IMR-90 (cell line): ENCODE measurements around the gene TEX13A. TPM values are rescaled to one million over a fixed set of nuclear protein-coding genes. Genes with fewer than 3 reads are reported as not detected.

ENCODE experiments used
- ATAC-seq: fragments of 200-7000 bp; cut with Tn5 transposase; 2 replicates; pipeline ENCODE4 v1.9.1; 2020; ENCODE audit warnings: low read depth, mild to moderate bottlenecking, moderate library complexity
- BruUV-seq: library from RNA; stranded (reverse); fragments of 400-500 nt; replicated peaks from 2 replicates; lab custom pipeline; 2021; lab: Mats Ljungman, UMichigan
- CTCF ChIA-PET: fragments of 300-600 bp; formaldehyde crosslinking; extraction: SDS; loops from one replicate; lab custom pipeline; 2021; ENCODE audit warnings: antibody characterized with exemption; lab: Yijun Ruan, JAX
- POLR2A ChIA-PET: fragments of 300-600 bp; sonication (Branson Sonifier 250); formaldehyde crosslinking; loops from one replicate; lab custom pipeline; 2022; ENCODE audit warnings: antibody characterized with exemption; ENCODE audit not compliant: unreplicated experiment; lab: Charles Lee
- DNase-seq: peaks from one replicate; pipeline ENCODE4 v3.0.0; 2013
- H2AFZ ChIP-seq: replicated peaks from 2 replicates; pipeline ENCODE3; 2013; ENCODE audit warnings: low read length, mild to moderate bottlenecking; ENCODE audit not compliant: poor library complexity
- H2AK5ac ChIP-seq: 2 replicates; pipeline ENCODE4 v1.6.1; 2013; ENCODE audit warnings: low read depth, low read length, inconsistent platforms
- H2AK9ac ChIP-seq: replicated peaks from 2 replicates; pipeline ENCODE3; 2013; ENCODE audit warnings: mild to moderate bottlenecking, low read depth, low read length, moderate library complexity; ENCODE audit not compliant: poor library complexity
- H2BK120ac ChIP-seq: 2 replicates; pipeline ENCODE4 v1.6.1; 2013; ENCODE audit warnings: low read depth, low read length, inconsistent platforms
- H2BK15ac ChIP-seq: 3 replicates; pipeline ENCODE4 v1.6.1; 2013; ENCODE audit warnings: low read depth, low read length, inconsistent platforms
- H2BK20ac ChIP-seq: 2 replicates; pipeline ENCODE4 v1.6.1; 2013; ENCODE audit warnings: low read depth, mild to moderate bottlenecking, inconsistent platforms, low read length, moderate library complexity
- H2BK5ac ChIP-seq: 2 replicates; pipeline ENCODE4 v1.6.1; 2013; ENCODE audit warnings: mild to moderate bottlenecking, low read depth, low read length, inconsistent platforms; ENCODE audit not compliant: poor library complexity, severe bottlenecking
- H3K14ac ChIP-seq: replicated peaks from 2 replicates; pipeline ENCODE4 v1.6.1; 2013; ENCODE audit warnings: low read depth, low read length, inconsistent platforms
- H3K18ac ChIP-seq: 2 replicates; pipeline ENCODE4 v1.6.1; 2013; ENCODE audit warnings: low read depth, low read length, control low read depth
- H3K23ac ChIP-seq: 2 replicates; pipeline ENCODE4 v1.6.1; 2013; ENCODE audit warnings: low read depth, low read length, inconsistent platforms
- H3K27ac ChIP-seq: 2 replicates; pipeline ENCODE4 v1.5.1; 2013; ENCODE audit warnings: mild to moderate bottlenecking, control low read depth, low read length; ENCODE audit not compliant: insufficient read depth
- H3K27me3 ChIP-seq: 2 replicates; pipeline ENCODE4 v1.6.1; 2013; ENCODE audit warnings: low read length; ENCODE audit not compliant: control insufficient read depth, insufficient read depth
- H3K36me3 ChIP-seq: 2 replicates; pipeline ENCODE4 v1.6.1; 2013; ENCODE audit warnings: low read length, mixed read lengths; ENCODE audit not compliant: control insufficient read depth, insufficient read depth
- H3K4ac ChIP-seq: 2 replicates; pipeline ENCODE4 v1.6.1; 2013; ENCODE audit warnings: low read depth, low read length, inconsistent platforms
- H3K4me1 ChIP-seq: 2 replicates; pipeline ENCODE4 v1.6.1; 2013; ENCODE audit warnings: low read length, mixed read lengths; ENCODE audit not compliant: control insufficient read depth, insufficient read depth
- H3K4me2 ChIP-seq: 2 replicates; pipeline ENCODE4 v1.6.1; 2013; ENCODE audit warnings: low read depth, mild to moderate bottlenecking, control low read depth, low read length, moderate library complexity
- H3K4me3 ChIP-seq: 2 replicates; pipeline ENCODE4 v1.5.1; 2013; ENCODE audit warnings: low read depth, mild to moderate bottlenecking, control low read depth, low read length, moderate library complexity; ENCODE audit not compliant: insufficient read depth
- H3K56ac ChIP-seq: 2 replicates; pipeline ENCODE4 v1.6.1; 2013; ENCODE audit warnings: low read length, inconsistent platforms; ENCODE audit not compliant: insufficient read depth; ENCODE audit errors: extremely low read depth
- H3K79me1 ChIP-seq, 2 experiments: 2 replicates each; pipeline ENCODE4 v1.6.1; 2013; ENCODE audit warnings: low read length in 2 of 2, inconsistent platforms in 1 of 2, low read depth in 1 of 2
- H3K9ac ChIP-seq: 2 replicates; pipeline ENCODE4 v1.6.1; 2013; ENCODE audit warnings: low read depth, low read length, control low read depth
- H3K9me1 ChIP-seq: 2 replicates; pipeline ENCODE4 v1.6.1; 2013; ENCODE audit warnings: low read length, inconsistent platforms; ENCODE audit not compliant: insufficient read depth
- H3K9me3 ChIP-seq: 2 replicates; pipeline ENCODE4 v1.6.1; 2013; ENCODE audit warnings: low read length; ENCODE audit not compliant: control insufficient read depth, insufficient read depth
- H4K20me1 ChIP-seq: 2 replicates; pipeline ENCODE4 v1.6.1; 2013; ENCODE audit warnings: low read length, inconsistent platforms; ENCODE audit not compliant: insufficient read depth
- H4K5ac ChIP-seq: 2 replicates; pipeline ENCODE4 v1.6.1; 2013; ENCODE audit warnings: mild to moderate bottlenecking, low read depth, low read length, control low read depth
- H4K8ac ChIP-seq, 2 experiments: 2 replicates each; pipeline ENCODE4 v1.6.1; 2013; ENCODE audit warnings: low read depth in 2 of 2, low read length in 2 of 2, control low read depth in 1 of 2, inconsistent platforms in 1 of 2
- H4K91ac ChIP-seq: 2 replicates; pipeline ENCODE4 v1.6.1; 2013; ENCODE audit warnings: low read depth, low read length, inconsistent platforms; ENCODE audit not compliant: insufficient read depth
- CEBPB ChIP-seq: IDR thresholded peaks from 2 replicates; pipeline ENCODE4 v1.6.1; 2012; ENCODE audit warnings: low read depth, low read length, improper control_type of control experiment
- MXI1 ChIP-seq: IDR thresholded peaks from 2 replicates; pipeline ENCODE4 v1.6.1; 2012; ENCODE audit warnings: low read depth, mild to moderate bottlenecking, low read length, moderate library complexity, borderline replicate concordance
- RCOR1 ChIP-seq: IDR thresholded peaks from 2 replicates; pipeline ENCODE4 v1.6.1; 2012; ENCODE audit warnings: mild to moderate bottlenecking, low read length, improper control_type of control experiment; ENCODE audit not compliant: insufficient replicate concordance
- RFX5 ChIP-seq: IDR thresholded peaks from 2 replicates; pipeline ENCODE4 v1.8.0; 2012; ENCODE audit warnings: low read depth, mild to moderate bottlenecking, low read length, moderate library complexity
- WGBS, 2 experiments: methylation state at CpG; one replicate each; pipeline versions ENCODE4 v1.1.5 to v1.1.7; 2013; ENCODE audit warnings: missing lambda C conversion rate in 2 of 2; ENCODE audit not compliant: insufficient read length in 1 of 2; ENCODE audit errors: extremely low coverage in 2 of 2; 5-methylcytosine and 5-hydroxymethylcytosine counted together
- dilution Hi-C: fragments of 300-500 bp; cut with HindIII; formaldehyde crosslinking; loops from one replicate; pipeline ENCODE4 v1.14.3; 2018; ENCODE audit warnings: low sequenced_read_pairs; ENCODE audit not compliant: unreplicated experiment
- in situ Hi-C: fragments of 300-500 bp; cut with MboI; formaldehyde crosslinking; loops from 3 replicates; pipeline ENCODE4 v1.14.3; 2019; ENCODE audit warnings: low sequenced_read_pairs, inconsistent platforms, mixed read lengths
- intact Hi-C: fragments of 100-400 bp; cut with micrococcal nuclease; formaldehyde crosslinking; loops from 2 replicates; pipeline ENCODE4 v1.10.0; 2022
- polyA plus RNA-seq, 3 experiments: library from polyadenylated mRNA; depleted of rRNA; stranded (reverse); fragments of >200 nt; gene quantifications; 2 replicates each; pipeline ENCODE4 v1.2.3, GENCODE V29; 2012; ENCODE audit warnings: low replicate concordance in 1 of 3
- total RNA-seq: library from RNA; depleted of rRNA; stranded (reverse); fragments of >200 nt; gene quantifications from 2 replicates; pipeline ENCODE4 v1.2.3, GENCODE V29; 2012

TEX13A gene
- total and polyA plus RNA-seq, 2 of the 4 experiments (the other 2 are of a cell fraction): not detected

DNA sequence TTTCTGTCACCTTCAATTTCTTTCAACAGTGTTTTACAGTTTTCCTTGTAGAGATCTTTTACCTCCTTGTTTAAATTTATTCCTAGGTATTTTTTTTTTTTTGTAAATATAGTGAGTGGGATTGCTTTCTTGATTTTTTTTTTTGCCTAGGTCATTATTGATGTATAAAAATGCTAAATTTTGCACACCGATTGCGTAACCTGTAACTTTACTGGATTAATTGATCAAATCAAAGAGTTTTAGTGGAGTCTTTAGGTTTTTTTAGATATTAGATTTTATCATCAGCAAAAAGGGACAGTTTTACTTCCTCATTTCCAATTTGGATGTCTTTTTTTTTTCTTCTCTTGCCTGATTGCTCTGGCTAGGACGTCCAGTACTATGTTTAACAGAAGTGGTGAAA, 40.9 kb downstream of the TEX13A start:
- no peak overlapping the region for H3K56ac ChIP-seq
- intact Hi-C loops (no loop called here), dilution Hi-C loops (no loop called here), in situ Hi-C loops (no loop called here)
- H3K4me2 ChIP-seq: no peak overlapping the region
- ATAC-seq (no peak), DNase-seq (no peak)
- H4K8ac ChIP-seq: no peak overlapping the region
- no TSS peak for BruUV-seq
- no peaks in the 10 kb centered on the region for H3K79me1 ChIP-seq
- no peak overlapping the region for H3K27ac ChIP-seq
- ChIA-PET CTCF (no interaction called here), POLR2A (no interaction called here)
- no peaks in the 10 kb centered on the region for H3K36me3 ChIP-seq
- H2AK9ac ChIP-seq: no peak overlapping the region
- H2BK15ac ChIP-seq: no peak overlapping the region
- no peak overlapping the region for H3K14ac ChIP-seq
- no peak overlapping the region for H3K4ac ChIP-seq
- H3K4me1 ChIP-seq: no peaks in the 10 kb centered on the region
- no peak overlapping the region for H2AFZ ChIP-seq
- no peaks in the 10 kb centered on the region for H4K20me1 ChIP-seq
- no peak overlapping the region for H3K4me3 ChIP-seq
- no peak overlapping the region for H3K9ac ChIP-seq
- H4K91ac ChIP-seq: no peak overlapping the region
- H3K23ac ChIP-seq: no peak overlapping the region
- no peak overlapping the region for H4K5ac ChIP-seq
- no peak overlapping the region for H2AK5ac ChIP-seq
- no peaks in the 10 kb centered on the region for H3K27me3 ChIP-seq
- no peak overlapping the region for H2BK20ac ChIP-seq
- H2BK120ac ChIP-seq: no peak overlapping the region
- no peak overlapping the region for H3K18ac ChIP-seq
- H2BK5ac ChIP-seq: no peak overlapping the region
- WGBS, 2 experiments: no CpG with 5 or more reads among the region's 3 CpGs
- H3K9me3 ChIP-seq: peaks cover 2% of the 10 kb centered on the region; the same call in 1 of the 2 replicates
- peak; percentile 55 for TF ChIP-seq CEBPB
- no peak for TF ChIP-seq RFX5
- no peak for TF ChIP-seq RCOR1
- TF ChIP-seq MXI1: no peak
- no peaks in the 10 kb centered on the region for H3K9me1 ChIP-seq
